ENCODE data around the gene CLIP1. TPM values are rescaled to one million over a fixed set of nuclear protein-coding genes. Genes with fewer than 3 reads are reported as not detected.

The CLIP1 gene
- polyA plus RNA-seq, 1 donor (not counting 4 experiments of a cell fraction or from before 2014, with no cell fraction given), result 54.0 TPM

GRCh38 chr12:122393817-122394216 is 28.7 kb downstream of the CLIP1 start:
- dilution Hi-C loops (cut with MboI; ENCODE audit: extremely low pct_ligation_motif_present, low sequenced_read_pairs), result no loop called here
- no peaks in the 10 kb centered on the region for H4K20me1 ChIP-seq (ENCODE audit: control insufficient read depth, extremely low read depth, insufficient read depth, low read length)
- peaks cover 56% of the 10 kb centered on the region for H3K79me2 ChIP-seq (ENCODE audit: control insufficient read depth, insufficient read depth, low read length)
- FAIRE-seq, result no peak
- no peak for DNase-seq (ENCODE audit: low read depth, low spot score)
- H3K9me1 ChIP-seq (ENCODE audit: control insufficient read depth, extremely low read depth, insufficient read depth, low read length), result no peaks in the 10 kb centered on the region
- TF ChIP-seq CTCF (optimal IDR thresholded peaks at IDR 0.05 in 1 of 3, IDR thresholded peaks at IDR 0.05 in 1 of 3, conservative IDR thresholded peaks at IDR 0.05 in 1 of 3; ENCODE audit: extremely low read depth in 1 of 3, insufficient read depth in 2 of 3, low read length in 3 of 3), result no peak
- TF ChIP-seq EZH2 (IDR thresholded peaks at IDR 0.05; ENCODE audit: low read length), result no peak
- no peaks in the 10 kb centered on the region for H3K27me3 ChIP-seq (ENCODE audit: control insufficient read depth, extremely low read depth, insufficient read depth, low read length)
- H3K9me3 ChIP-seq (ENCODE audit: control insufficient read depth, low read depth, low read length), result no peaks in the 10 kb centered on the region
- H3K36me3 ChIP-seq (ENCODE audit: control insufficient read depth in 2 of 2, extremely low read depth in 1 of 2, insufficient read depth in 2 of 2, low read length in 2 of 2), result peaks cover 0 to under 1% of the 10 kb centered on the region in 2 experiments
- no peaks in the 10 kb centered on the region for H3K4me1 ChIP-seq (ENCODE audit: control insufficient read depth, extremely low read depth, insufficient read depth, low read length)
- no peak overlapping the region for H3K27ac ChIP-seq (ENCODE audit: control insufficient read depth, insufficient read depth, low read length)
- H3K4me2 ChIP-seq (ENCODE audit: control insufficient read depth, extremely low read depth, insufficient read depth, low read depth, low read length), result no peak overlapping the region
- H2AFZ ChIP-seq (ENCODE audit: control insufficient read depth, low read length), result no peak overlapping the region
- H3K4me3 ChIP-seq (ENCODE audit: control insufficient read depth in 2 of 3, extremely low read depth in 1 of 3, insufficient read depth in 2 of 3, low read depth in 1 of 3, low read length in 3 of 3), result no peak overlapping the region
- no peak overlapping the region for H3K9ac ChIP-seq (ENCODE audit: control insufficient read depth, extremely low read depth, insufficient read depth, low read length)

GRCh38 chr12:122392411-122392810 is 30.1 kb downstream of the CLIP1 start:
- H3K4me2 ChIP-seq (ENCODE audit: control insufficient read depth, extremely low read depth, insufficient read depth, low read depth, low read length), result no peak overlapping the region
- no peaks in the 10 kb centered on the region for H3K4me1 ChIP-seq (ENCODE audit: control insufficient read depth, extremely low read depth, insufficient read depth, low read length)
- no peak overlapping the region for H3K9ac ChIP-seq (ENCODE audit: control insufficient read depth, extremely low read depth, insufficient read depth, low read length)
- dilution Hi-C loops (cut with MboI; ENCODE audit: extremely low pct_ligation_motif_present, low sequenced_read_pairs), result no loop called here
- FAIRE-seq (no peak), DNase-seq (ENCODE audit: low read depth, low spot score) (no peak)
- H3K36me3 ChIP-seq (ENCODE audit: control insufficient read depth in 2 of 2, extremely low read depth in 1 of 2, insufficient read depth in 2 of 2, low read length in 2 of 2), result no peaks in the 10 kb centered on the region
- H2AFZ ChIP-seq (ENCODE audit: control insufficient read depth, low read length), result no peak overlapping the region
- H3K27ac ChIP-seq (ENCODE audit: control insufficient read depth, insufficient read depth, low read length), result no peak overlapping the region
- H3K9me1 ChIP-seq (ENCODE audit: control insufficient read depth, extremely low read depth, insufficient read depth, low read length), result no peaks in the 10 kb centered on the region
- H3K4me3 ChIP-seq (ENCODE audit: control insufficient read depth in 2 of 3, extremely low read depth in 1 of 3, insufficient read depth in 2 of 3, low read depth in 1 of 3, low read length in 3 of 3), result no peak overlapping the region
- H4K20me1 ChIP-seq (ENCODE audit: control insufficient read depth, extremely low read depth, insufficient read depth, low read length), result no peaks in the 10 kb centered on the region
- TF ChIP-seq CTCF (optimal IDR thresholded peaks at IDR 0.05 in 1 of 3, IDR thresholded peaks at IDR 0.05 in 1 of 3, conservative IDR thresholded peaks at IDR 0.05 in 1 of 3; ENCODE audit: extremely low read depth in 1 of 3, insufficient read depth in 2 of 3, low read length in 3 of 3) (no peak), EZH2 (IDR thresholded peaks at IDR 0.05; ENCODE audit: low read length) (no peak)
- H3K27me3 ChIP-seq (ENCODE audit: control insufficient read depth, extremely low read depth, insufficient read depth, low read length), result no peaks in the 10 kb centered on the region
- H3K79me2 ChIP-seq (ENCODE audit: control insufficient read depth, insufficient read depth, low read length), result peaks cover 57% of the 10 kb centered on the region
- H3K9me3 ChIP-seq (ENCODE audit: control insufficient read depth, low read depth, low read length), result no peaks in the 10 kb centered on the region
